IPS-NIHi7 (cell line): ENCODE measurements around the gene KIFC1.

Source experiments
- DNase-seq: peaks from one replicate; pipeline ENCODE4 v3.0.0; 2012; ENCODE audit warnings: mixed read lengths; ENCODE audit errors: extremely low spot score

Gene KIFC1

DNA sequence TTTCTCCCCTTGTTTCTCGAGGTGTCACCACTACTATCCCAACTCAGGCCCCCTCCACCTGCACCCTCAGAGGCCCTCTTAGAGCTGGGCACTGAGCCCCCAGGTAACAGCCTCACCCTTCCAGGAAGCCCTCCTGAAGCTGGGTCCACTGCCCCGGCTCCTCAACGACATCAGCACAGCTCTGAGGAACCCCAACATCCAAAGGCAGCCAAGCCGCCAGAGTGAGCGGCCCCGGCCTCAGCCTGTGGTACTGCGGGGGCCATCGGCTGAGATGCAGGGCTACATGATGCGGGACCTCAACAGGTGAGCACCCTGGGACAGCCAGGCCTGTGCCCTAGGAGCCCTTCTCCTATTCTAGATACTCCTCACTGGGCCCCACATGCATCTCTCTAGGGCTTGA lies 49.8 kb downstream of the KIFC1 start:
- DNase-seq: no peak

DNA sequence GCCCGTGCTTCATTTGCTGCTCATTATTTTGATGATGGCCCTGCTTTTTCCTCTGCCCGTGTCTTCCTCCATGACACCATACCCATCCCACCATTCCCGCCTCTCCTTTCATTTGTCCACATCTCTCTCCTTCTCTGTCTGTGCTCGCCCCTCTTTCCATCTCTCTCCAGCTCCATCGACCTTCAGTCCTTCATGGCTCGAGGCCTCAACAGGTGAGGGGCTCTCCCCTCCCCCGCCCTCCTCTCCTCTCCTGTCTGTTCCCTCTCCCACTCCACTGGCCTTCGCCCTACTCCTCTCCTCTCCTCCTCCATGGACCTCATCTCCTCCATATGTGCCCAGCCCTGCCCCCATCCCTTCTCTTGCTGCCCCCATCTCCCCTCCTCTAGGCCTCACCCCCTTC lies 50.7 kb downstream of the KIFC1 start:
- DNase-seq: no peak

DNA sequence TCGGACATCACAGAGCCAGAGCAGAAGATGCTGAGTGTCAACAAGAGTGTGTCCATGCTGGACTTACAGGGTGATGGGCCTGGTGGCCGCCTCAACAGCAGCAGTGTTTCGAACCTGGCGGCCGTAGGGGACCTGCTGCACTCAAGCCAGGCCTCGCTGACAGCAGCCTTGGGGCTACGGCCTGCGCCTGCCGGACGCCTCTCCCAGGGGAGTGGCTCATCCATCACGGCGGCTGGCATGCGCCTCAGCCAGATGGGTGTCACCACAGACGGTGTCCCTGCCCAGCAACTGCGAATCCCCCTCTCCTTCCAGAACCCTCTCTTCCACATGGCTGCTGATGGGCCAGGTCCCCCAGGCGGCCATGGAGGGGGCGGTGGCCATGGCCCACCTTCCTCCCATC lies 51.4 kb downstream of the KIFC1 start:
- no peak for DNase-seq

DNA sequence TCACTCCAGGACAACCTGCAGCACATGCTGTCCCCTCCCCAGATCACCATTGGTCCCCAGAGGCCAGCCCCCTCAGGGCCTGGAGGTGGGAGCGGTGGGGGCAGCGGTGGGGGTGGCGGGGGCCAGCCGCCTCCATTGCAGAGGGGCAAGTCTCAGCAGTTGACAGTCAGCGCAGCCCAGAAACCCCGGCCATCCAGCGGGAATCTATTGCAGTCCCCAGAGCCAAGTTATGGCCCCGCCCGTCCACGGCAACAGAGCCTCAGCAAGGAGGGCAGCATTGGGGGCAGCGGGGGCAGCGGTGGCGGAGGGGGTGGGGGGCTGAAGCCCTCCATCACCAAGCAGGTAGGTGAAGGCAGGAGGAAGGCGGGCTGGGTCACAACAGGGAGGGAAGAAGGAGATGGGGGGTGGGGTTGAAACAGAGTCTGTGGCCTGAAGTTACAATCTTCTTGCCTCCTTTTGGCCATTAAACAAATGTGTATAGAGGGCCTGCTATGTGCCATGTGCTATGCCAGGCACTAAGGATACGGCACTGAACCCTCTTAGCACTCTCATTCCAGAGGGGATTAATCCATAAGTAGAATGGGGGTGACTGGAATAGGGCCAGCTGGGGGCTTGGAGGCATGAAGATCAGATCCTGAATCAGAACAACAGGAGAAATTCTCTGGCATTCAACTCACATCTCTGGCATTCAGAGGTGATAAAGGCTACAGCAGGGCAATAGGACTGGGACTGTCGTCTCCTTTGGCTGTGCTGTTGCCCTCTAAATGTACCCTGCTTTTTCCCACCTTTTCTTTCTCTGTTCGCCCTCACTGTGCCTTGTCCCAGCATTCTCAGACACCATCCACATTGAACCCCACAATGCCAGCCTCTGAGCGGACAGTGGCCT lies 52.2 kb downstream of the KIFC1 start:
- DNase-seq: no peak

DNA sequence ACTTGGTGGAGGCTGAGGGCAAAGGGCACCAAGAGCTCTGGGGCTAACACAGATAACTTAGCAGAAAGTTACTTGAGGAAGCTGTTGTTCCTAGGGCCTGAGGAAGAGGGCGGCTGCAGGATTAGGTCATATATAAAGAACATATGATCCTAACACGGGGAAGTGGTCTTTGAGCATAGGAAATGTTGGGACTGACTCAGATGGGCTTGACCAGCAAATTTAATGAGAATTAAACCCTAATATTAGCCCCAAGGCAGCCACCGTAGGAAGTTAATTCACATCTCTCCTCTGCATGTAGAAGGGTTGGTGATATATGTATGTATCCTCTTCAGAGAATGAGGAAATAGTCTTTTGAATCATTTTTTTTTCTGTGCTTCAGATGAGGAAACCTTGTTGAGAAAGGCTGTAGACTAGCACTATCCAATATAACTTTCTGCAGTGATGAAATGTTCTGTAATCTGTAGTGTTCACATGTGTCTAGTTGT lies 53.5 kb downstream of the KIFC1 start:
- no peak for DNase-seq

DNA sequence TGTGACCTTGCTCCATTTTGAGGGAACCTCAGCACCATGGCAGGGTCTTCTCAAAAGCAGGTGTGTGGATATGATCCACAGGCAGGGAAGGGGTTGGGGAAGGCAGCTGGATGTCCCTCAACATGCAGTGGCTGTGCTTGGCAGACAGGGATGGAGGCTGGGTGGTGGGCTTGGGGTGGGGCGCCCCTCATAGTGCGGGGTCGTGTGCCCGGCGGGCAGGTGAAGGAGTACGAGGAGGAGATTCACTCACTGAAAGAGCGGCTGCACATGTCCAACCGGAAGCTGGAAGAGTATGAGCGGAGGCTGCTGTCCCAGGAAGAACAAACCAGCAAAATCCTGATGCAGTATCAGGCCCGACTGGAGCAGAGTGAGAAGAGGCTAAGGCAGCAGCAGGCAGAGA lies 54.7 kb downstream of the KIFC1 start:
- no peak for DNase-seq

DNA sequence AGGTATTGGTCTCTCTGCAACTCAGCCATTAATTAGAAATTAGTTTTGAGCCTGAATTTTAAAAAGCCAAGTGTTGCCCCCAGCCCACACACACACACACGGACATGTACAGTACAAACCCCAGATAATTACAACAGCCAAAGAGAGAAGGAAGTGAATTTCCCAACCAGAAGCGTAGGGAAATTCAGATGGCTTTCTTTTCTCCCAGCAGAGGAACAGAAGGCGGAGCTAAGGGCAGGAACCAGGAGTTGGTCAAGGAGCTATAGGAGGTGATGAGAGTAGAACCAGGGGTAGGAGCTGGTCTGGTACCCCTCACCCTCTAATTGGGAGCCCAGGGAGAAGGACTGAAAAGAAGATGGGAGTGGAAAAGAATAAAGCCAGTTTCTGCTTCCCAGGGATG lies 58.8 kb downstream of the KIFC1 start:
- no peak for DNase-seq

DNA sequence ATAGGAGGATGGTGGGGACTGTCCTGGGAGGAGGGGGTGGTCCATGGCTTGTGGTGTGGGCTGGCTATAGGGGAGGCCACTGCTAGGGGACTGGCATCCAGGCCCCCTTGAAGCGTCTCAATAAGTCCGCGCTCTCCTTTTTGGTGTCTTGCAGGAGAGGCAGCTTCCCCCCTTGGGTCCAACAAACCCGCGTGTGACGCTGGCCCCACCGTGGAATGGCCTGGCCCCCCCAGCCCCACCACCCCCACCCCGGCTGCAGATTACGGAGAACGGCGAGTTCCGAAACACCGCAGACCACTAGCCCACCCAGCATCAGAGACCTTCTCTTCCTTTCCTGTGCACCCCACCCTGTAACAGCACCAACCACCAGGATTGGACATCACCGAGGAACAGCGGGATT lies 60.0 kb downstream of the KIFC1 start:
- no peak for DNase-seq

DNA sequence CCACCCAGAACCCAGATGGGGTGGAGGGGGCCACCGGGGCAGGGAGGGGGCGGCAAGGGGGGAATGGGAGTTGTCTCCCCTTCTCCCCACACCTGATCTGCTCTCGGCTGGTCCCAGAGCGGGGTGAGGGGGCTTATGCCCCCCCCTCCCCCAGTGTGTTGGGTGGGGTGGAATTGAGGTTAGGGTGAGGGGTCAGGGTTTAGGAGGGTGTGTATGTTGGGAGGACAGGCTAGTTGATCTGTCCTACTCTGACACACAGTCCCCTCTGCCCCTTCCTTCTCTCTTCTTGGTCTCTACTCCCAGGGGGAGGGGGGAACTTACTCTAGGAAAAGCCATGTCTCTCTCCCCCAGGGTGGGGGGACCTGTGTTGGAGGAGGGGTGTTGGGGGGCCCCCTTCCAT lies 60.9 kb downstream of the KIFC1 start:
- DNase-seq: no peak

DNA sequence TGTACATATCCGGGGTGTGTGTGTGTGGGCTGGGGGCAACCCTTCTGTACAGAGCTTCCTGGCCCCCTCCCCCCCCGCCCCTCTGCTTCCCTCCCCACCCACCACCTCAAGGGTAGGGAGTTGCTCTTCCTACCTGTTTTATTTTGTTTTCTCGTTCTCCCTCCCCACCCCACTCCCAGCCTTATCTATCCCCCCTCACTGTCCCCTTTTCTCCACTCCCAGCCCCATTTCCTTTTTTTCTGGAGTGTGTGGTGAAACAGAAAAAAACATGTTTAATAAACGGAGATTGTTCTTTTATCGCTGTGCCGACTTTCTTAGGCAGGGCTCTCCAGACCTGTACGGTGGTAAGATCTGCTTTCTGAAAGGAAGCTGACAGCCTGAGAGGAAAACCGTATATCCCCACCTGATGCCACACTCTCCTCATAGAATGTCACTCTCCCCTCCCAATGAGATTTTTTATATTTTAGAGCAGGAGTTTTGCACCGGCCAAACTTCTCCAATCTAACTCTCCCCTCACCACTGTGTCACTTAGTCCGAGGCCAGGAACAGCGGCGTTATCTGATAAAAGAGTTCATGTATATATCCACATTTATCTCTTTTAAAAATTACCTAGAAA lies 61.9 kb downstream of the KIFC1 start:
- no peak for DNase-seq

DNA sequence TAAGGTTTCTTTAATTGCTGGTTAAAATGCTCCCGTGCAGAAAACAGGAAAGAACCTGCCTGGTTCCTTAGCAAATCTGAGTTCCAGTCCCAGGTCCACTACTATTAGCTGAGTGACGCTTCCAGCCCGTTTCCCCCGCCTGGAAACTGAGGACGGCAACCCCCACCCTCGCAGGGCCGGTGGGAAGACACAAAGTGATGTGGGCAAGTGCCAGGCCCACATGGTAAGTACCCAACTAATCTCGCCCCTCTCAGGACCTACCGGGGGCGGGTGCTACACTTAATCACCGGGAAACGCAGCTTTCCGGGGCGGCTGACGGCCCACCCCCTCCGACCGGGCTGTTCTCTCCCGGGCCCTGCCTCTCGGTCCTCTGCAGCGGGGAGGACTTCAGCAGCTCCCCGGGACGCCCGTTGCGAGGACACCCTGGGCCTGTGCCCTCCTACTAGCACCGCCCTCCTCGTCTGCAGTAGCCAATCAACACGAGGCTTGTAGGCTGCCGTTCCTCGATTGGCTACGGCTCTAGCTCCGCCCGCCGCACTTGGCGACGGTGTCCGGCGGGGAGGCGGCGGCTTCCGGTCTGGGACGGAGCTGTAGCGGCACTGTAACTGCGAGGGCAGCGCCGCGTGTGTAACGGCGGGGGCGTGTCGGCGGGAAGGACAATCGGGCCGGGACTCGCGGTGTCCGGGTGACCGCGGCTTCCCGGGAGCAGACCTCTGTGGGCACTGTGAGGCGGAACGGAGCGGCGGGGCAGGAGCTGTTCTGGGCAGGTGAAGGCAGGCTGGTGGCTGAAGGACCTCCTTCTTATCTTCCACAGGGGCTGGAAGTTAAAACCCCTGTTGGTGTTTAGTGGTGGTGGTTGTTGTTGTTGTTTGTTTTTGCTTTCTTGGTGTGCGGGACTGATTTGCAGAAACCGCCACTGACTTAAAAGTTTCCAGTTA lies 62.7 kb downstream of the KIFC1 start, which contains the start of gene ZBTB9:
TSS of gene ZBTB9 (plus strand) at position 568 of the 938 bp plus-strand sequence. CDS start 525 bp downstream, outside the sequence.
- peak; percentile 100 for DNase-seq

DNA sequence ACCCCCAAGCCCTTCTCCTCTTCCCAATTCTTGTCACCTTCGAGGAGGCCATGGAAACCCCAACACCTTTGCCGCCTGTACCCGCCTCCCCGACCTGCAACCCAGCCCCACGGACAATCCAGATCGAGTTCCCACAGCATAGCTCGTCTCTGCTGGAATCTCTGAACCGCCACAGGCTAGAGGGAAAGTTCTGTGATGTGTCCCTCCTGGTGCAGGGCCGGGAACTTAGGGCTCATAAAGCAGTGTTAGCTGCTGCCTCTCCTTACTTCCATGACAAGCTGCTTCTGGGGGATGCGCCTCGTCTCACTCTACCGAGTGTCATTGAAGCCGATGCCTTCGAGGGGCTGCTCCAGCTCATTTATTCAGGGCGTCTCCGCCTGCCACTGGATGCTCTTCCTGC lies 63.4 kb downstream of the KIFC1 start:
- DNase-seq: no peak

DNA sequence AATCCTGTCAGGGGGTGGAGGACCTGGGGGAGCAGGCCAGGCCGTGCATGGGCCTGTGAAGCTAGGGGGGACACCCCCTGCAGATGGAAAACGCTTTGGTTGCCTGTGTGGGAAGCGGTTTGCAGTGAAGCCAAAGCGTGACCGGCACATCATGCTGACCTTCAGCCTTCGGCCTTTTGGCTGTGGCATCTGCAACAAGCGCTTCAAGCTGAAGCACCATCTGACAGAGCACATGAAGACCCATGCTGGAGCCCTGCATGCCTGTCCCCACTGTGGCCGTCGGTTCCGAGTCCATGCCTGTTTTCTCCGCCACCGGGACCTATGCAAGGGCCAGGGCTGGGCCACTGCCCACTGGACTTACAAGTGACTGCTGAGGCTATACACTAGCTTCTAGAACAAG lies 64.5 kb downstream of the KIFC1 start:
- DNase-seq: no peak

DNA sequence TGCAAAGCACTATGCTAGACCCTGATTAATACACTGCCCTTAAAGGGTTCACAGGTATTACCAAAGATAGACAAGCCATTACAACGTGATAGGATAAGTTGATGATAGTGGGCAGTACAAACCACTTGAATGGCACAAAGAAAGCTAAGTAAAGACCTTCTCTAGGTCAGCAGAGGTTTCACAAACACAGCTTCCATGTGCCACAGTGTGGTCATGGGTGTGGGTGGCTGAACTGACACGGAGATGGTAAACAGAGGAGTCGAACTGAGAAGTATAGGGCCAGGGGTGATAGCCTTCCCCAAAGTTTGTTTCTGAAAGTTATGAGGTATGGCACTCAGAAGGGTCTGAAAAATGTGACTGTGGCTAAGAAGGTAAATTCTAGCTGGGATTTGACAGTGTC lies 67.1 kb downstream of the KIFC1 start:
- no peak for DNase-seq

DNA sequence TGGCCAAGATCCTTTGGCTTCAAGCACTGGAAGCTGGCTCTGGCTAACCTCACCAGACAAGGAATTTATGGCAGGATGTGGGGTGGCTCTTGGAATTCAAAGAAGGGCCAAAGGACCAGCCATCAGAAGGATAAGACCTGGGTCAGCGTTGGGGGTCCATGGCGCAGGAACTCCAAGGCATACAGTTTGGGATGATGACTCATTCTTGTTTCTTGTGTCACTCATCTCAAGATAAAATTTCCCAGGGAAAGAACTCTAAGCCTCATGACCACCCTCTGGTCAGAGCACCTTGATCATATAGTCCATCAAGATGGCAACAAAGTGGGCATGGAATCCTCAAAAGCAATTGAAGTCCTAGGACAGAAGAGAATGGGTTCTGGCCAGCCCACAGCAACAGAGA lies 67.6 kb downstream of the KIFC1 start:
- no peak for DNase-seq
